Astrocyte of the cerebellum (primary cell): ENCODE measurements around the gene CCDC9B.

Experiments
- DNase-seq: peaks from one replicate; pipeline ENCODE4 v3.0.0-alpha.2; 2011; ENCODE audit warnings: low read depth
- H3K4me3 ChIP-seq: 2 replicates; pipeline ENCODE4 v1.5.1; 2011; ENCODE audit warnings: mild to moderate bottlenecking, low read depth, low read length, moderate library complexity
- in situ Hi-C: cut with HindIII; loops from 2 replicates; pipeline ENCODE4 v1.10.0; 2017; ENCODE audit warnings: low sequenced_read_pairs
- TF ChIP-seq, protein P1 (sequence below): IDR thresholded peaks from 2 replicates; pipeline ENCODE4 v1.5.1; 2012; ENCODE audit warnings: low read length, low read depth, moderate library complexity, mild to moderate bottlenecking; ENCODE audit errors: missing control alignments

CCDC9B gene

DNA sequence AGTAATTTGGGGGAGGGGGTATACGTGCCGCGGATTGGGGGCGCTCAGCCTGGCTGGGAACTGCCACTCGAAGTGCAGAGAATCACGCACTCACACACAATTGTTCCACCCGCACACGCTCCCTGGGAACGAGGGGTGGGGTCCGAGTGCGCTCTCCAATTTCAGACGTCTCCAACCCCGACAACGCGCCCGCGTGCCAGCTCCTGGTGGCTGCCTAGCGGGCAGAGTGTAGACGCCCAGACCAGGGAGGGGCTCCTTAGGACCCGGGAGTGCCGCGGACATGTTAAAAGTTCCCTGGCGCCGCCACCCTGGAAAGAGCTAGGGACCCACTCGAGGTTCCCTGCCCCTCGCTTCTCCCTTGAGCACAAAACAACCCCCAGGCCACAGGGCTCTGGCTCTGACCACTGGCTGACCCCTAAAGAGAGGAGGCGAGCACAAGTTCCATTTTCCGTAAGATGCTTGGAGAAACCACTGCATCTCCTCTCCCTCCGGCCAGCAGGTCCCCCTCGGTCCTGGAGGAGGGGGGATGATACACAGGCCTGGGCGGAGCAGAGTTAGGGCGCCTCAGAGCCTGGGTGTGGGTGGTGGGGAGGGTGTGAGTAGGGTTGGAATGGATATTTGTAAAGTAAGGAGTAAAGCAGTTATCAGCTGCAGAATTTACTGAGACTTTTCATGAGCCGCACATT, 57.0 kb downstream of the CCDC9B start:
- DNase-seq, result no peak
- no peak overlapping the region for H3K4me3 ChIP-seq
- in situ Hi-C loops, result no loop called here
- TF ChIP-seq, protein P1, sequence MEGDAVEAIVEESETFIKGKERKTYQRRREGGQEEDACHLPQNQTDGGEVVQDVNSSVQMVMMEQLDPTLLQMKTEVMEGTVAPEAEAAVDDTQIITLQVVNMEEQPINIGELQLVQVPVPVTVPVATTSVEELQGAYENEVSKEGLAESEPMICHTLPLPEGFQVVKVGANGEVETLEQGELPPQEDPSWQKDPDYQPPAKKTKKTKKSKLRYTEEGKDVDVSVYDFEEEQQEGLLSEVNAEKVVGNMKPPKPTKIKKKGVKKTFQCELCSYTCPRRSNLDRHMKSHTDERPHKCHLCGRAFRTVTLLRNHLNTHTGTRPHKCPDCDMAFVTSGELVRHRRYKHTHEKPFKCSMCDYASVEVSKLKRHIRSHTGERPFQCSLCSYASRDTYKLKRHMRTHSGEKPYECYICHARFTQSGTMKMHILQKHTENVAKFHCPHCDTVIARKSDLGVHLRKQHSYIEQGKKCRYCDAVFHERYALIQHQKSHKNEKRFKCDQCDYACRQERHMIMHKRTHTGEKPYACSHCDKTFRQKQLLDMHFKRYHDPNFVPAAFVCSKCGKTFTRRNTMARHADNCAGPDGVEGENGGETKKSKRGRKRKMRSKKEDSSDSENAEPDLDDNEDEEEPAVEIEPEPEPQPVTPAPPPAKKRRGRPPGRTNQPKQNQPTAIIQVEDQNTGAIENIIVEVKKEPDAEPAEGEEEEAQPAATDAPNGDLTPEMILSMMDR, result no peak

DNA sequence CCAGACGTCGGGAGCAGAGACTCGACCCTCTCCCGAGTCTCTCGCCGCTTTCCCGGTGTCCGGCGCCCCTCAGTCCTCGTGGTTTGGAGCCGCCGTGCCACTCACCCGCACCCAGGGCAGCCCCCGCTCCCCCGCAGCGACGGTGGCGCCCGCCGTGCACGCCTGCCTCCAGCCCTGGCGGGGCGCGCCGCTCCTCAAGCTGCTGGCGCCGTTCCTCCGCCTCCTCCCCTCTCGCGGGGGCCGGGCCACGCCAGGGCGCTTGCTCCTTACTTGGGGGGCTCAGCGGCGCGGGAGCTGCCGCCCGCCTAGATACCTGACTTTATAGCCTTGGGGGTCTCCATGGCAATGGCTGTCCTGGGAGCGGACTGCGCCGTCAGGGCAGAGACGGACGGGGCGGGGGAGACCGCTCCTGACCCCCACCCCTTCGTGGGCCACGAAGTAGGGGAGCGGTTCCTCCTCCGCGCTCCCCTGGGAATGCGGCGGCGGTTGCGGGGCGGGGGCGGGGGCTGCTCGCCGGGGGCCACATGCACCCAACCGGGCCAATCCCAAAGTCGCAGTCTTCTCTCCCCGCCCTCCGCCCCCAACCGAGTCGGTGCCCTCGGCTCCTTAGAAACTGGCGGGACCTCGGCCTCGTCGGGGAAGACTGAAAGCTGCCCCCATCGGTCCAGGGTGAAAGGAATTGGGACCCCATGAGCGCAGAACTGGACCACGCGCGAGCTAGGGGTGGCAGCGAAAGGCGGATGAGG, 57.7 kb downstream of the CCDC9B start, which contains the start of gene ANKRD63:
ANKRD63 (minus strand) TSS at position 196 of the 746 bp plus-strand sequence. CDS start 478 bp downstream, outside the sequence.
- DNase-seq, result no peak

DNA sequence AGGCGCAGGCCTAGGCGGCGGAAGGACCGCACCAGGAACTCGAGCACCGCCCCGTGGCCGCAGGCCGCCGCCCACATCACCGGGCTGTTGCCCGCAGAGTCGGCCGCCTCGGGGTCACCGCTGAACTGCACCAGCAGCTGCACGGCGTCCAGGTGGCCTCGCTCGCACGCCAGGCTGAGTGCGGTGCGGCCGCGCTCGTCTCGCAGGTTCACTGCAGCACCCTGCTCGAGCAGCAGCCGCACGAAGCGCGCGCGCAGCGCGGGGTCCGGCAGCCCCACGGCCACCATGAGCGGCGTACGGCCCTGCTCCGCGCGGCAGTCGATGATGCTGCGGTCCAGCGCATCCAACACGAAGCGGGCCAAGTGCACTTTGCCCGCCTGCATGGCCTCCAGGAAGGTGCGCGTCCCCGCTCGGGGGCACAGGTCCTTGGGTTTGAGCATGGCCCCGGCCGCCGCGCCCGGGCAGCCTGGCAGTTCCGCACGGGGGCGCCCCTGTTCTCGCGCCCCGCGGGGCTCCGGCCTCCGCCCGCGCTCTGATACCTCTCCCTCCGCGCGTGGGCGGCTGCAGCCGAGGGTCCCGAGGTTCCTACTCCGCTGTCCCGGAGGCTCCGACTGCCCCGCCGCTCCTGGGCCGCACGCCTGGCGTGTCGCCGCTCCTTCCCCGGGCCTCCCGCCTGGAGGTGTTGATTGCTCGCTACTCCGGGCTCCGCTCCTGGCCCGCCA, 58.4 kb downstream of the CCDC9B start:
- in situ Hi-C loops, result no loop called here
- TF ChIP-seq, protein P1, result peak; percentile 32
- DNase-seq, result no peak
- H3K4me3 ChIP-seq, result peak overlapping the region; percentile 33

More for the DNA sequence above, 57.7 kb downstream of the CCDC9B start, which contains the start of gene ANKRD63:
- TF ChIP-seq, protein P1, result no peak
- in situ Hi-C loops, result no loop called here
- peak within 1 kb of the TSS; percentile 33 for H3K4me3 ChIP-seq

DNA sequence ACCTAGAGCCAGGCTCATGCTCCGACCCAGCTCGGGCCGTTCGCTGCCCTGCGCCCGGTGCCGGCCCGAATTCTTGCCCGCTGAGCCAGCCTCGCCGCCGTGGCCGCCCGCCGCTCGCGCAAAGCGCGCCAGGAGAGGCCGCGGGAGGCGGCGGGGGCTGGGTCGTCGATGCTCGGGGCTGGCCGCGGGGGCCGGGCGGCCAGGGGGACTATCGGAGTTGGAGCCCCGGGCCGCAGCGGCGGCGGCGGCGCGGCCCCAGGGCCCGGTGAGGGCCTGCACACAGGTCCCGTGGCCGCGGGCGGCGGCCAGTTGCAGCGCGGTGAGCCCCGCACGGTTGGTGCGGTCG, 59.0 kb downstream of the CCDC9B start:
- in situ Hi-C loops, result no loop called here
- no peak for DNase-seq
- H3K4me3 ChIP-seq, result peak overlapping the region; percentile 33
- TF ChIP-seq, protein P1, result no peak
